ENCODE measurements around the gene NAT16. TPM values are rescaled to one million over a fixed set of nuclear protein-coding genes. Genes with fewer than 3 reads are reported as not detected.

NAT16 gene
- total and polyA plus RNA-seq, 10 of the 15 experiments (the other 5 are each of a cell fraction or from before 2014, with no cell fraction given), result not detected

DNA sequence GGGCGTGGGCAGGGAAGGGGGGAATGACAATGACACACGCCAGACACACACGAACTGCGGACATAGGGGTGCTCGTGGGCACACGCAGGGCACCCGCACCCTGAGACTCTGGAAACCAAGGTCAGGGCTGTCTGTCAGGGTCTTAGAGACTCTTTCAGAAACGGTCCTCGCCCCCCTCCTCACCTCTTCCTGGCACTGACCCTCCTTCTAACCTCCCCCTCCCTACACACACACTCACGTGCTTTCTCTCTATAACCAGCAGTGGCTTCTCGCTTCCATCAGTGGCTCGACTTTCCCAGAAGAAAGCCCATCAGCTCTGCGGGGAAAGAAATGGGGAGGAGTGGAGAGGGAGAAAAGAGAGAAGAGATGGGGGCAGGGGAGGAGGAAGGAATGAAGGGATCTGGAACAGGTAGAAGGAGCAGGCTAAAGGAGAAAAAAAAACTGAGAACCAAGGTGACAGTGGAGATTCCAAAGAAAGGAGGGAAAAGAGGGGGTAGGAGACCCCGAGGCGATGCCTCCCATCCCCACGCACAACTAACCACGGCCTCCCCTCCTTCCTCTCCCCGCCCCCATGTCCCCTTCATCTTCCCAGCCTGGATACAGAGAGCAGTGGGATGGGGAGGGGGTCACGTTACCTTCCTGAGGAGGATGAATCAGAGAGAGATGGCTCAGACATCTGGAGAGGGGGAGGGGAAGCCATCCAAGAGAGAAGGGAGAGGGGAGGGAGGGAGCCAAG is 13.0 kb downstream of the NAT16 start:
- ChIA-PET RAD21 (ENCODE audit: unreplicated experiment) (interaction anchor here (2.5 kb wide), 1 partner anchor 24 kb away, joined by 32 read pairs; no protein-coding TSS in a partner anchor), POLR2A (no interaction called here), SMC1A (ENCODE audit: uncharacterized antibody, unreplicated experiment) (no interaction called here), CTCF (interaction anchor here (1.0 to 6.1 kb wide), 2 partner anchors 10 to 26 kb away, joined by 4 to 80 read pairs; no protein-coding TSS in a partner anchor)
- no peak overlapping the region for H3K27ac ChIP-seq (ENCODE audit: control insufficient read depth, insufficient read depth)
- H3K79me2 ChIP-seq (ENCODE audit: control insufficient read depth, insufficient read depth, low read length), result no peaks in the 10 kb centered on the region
- peaks cover 30 to 36% of the 10 kb centered on the region in 2 experiments for H3K27me3 ChIP-seq (replicated peaks in 1 of 2; ENCODE audit: control insufficient read depth in 2 of 2, insufficient read depth in 2 of 2, low read length in 1 of 2)
- H3K4me3 ChIP-seq, result no peak overlapping the region
- H3K4me1 ChIP-seq (ENCODE audit: control insufficient read depth, insufficient read depth, low read length), result peaks cover 11% of the 10 kb centered on the region
- ATAC-seq (no peak), FAIRE-seq (no peak), DNase-seq (ENCODE audit: low read depth, low spot score) (no peak)
- no peak overlapping the region for H3K4me2 ChIP-seq (ENCODE audit: control insufficient read depth, insufficient read depth)
- no peak overlapping the region for H2AFZ ChIP-seq (ENCODE audit: control insufficient read depth, low read depth, low read length)
- no TSS peak for BruUV-seq (replicated peaks)
- no peaks in the 10 kb centered on the region; the same call in 2 of the 3 replicates for H3K9me3 ChIP-seq (replicated peaks; ENCODE audit: control insufficient read depth, insufficient read depth, low read length)
- intact Hi-C loops (cut with micrococcal nuclease; ENCODE audit: unreplicated experiment) (no loop called here), in situ Hi-C loops (cut with MboI) (no loop called here)
- H3K9ac ChIP-seq (ENCODE audit: control insufficient read depth, insufficient read depth, low read length), result no peak overlapping the region
- TF ChIP-seq, protein P1, sequence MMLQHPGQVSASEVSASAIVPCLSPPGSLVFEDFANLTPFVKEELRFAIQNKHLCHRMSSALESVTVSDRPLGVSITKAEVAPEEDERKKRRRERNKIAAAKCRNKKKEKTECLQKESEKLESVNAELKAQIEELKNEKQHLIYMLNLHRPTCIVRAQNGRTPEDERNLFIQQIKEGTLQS (IDR thresholded peaks at IDR 0.05; ENCODE audit: borderline replicate concordance, extremely low read depth, low read depth, low read length), result no peak
- TF ChIP-seq BHLHE40 (IDR thresholded peaks at IDR 0.05; ENCODE audit: borderline replicate concordance in 1 of 2, low read depth in 2 of 2, low read length in 1 of 2), result peak in 1 of 2 experiments; percentile 34; a peak in 1 of 4 replicates
- H4K20me1 ChIP-seq (ENCODE audit: control insufficient read depth, insufficient read depth), result no peaks in the 10 kb centered on the region
- WGBS (ENCODE audit: insufficient coverage, insufficient replicate concordance, low lambda C conversion rate, missing lambda C conversion rate), result 0% methylated on average over 12 of the region's 19 CpGs
- H3K36me3 ChIP-seq (ENCODE audit: control insufficient read depth in 2 of 2, insufficient read depth in 2 of 2, low read length in 1 of 2), result no peaks in the 10 kb centered on the region

DNA sequence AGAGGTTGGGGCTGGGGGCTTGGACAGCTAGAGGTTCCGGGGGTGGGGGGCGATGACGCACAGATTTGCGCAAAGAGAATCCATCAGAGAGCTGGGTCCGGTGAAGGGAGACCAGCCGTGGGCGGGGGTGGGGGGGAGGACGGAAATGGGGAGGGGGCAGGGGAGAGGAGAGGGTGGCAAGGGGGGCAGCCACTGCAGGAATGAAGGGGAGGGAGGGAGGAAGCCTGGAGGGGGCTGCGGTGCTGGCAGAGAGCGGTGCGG is 13.5 kb downstream of the NAT16 start:
- SMC1A ChIA-PET (ENCODE audit: uncharacterized antibody, unreplicated experiment), result interaction anchor here (1.7 kb wide), 1 partner anchor 41 kb away, joined by 3 read pairs; no protein-coding TSS in a partner anchor

More for the DNA sequence above, 13.5 kb downstream of the NAT16 start:
- FAIRE-seq (no peak), DNase-seq (ENCODE audit: low read depth, low spot score) (no peak), ATAC-seq (no peak)
- H4K20me1 ChIP-seq (ENCODE audit: control insufficient read depth, insufficient read depth), result no peaks in the 10 kb centered on the region
- ChIA-PET CTCF (interaction anchor here (1.0 to 6.1 kb wide), 2 partner anchors 10 to 25 kb away, joined by 4 to 80 read pairs; no protein-coding TSS in a partner anchor), POLR2A (no interaction called here), RAD21 (ENCODE audit: unreplicated experiment) (interaction anchor here (0.9 to 2.5 kb wide), 2 partner anchors 23 to 26 kb away, joined by 3 to 32 read pairs; no protein-coding TSS in a partner anchor)
- no peak overlapping the region for H2AFZ ChIP-seq (ENCODE audit: control insufficient read depth, low read depth, low read length)
- no peak overlapping the region for H3K4me3 ChIP-seq
- TF ChIP-seq EGR1 (IDR thresholded peaks at IDR 0.05; ENCODE audit: borderline replicate concordance in 1 of 2, low read depth in 2 of 2, low read length in 2 of 2) (0 out of 3 replicates have a peak, but pooled peaks of 1 of the 2 experiments have one; percentile 17), SREBF2 (IDR thresholded peaks at IDR 0.05; ENCODE audit: low read length) (no peak)
- no peaks in the 10 kb centered on the region for H3K79me2 ChIP-seq (ENCODE audit: control insufficient read depth, insufficient read depth, low read length)
- no TSS peak for BruUV-seq (replicated peaks)
- H3K36me3 ChIP-seq (ENCODE audit: control insufficient read depth in 2 of 2, insufficient read depth in 2 of 2, low read length in 1 of 2), result no peaks in the 10 kb centered on the region
- H3K27me3 ChIP-seq (replicated peaks in 1 of 2; ENCODE audit: control insufficient read depth in 2 of 2, insufficient read depth in 2 of 2, low read length in 1 of 2), result peaks cover 26 to 32% of the 10 kb centered on the region in 2 experiments
- no peak overlapping the region for H3K9ac ChIP-seq (ENCODE audit: control insufficient read depth, insufficient read depth, low read length)
- no peaks in the 10 kb centered on the region; the same call in 2 of the 3 replicates for H3K9me3 ChIP-seq (replicated peaks; ENCODE audit: control insufficient read depth, insufficient read depth, low read length)
- H3K4me1 ChIP-seq (ENCODE audit: control insufficient read depth, insufficient read depth, low read length), result peaks cover 11% of the 10 kb centered on the region
- in situ Hi-C loops (cut with MboI) (no loop called here), intact Hi-C loops (cut with micrococcal nuclease; ENCODE audit: unreplicated experiment) (no loop called here)
- H3K27ac ChIP-seq (ENCODE audit: control insufficient read depth, insufficient read depth), result no peak overlapping the region
- H3K4me2 ChIP-seq (ENCODE audit: control insufficient read depth, insufficient read depth), result no peak overlapping the region
- WGBS (ENCODE audit: insufficient coverage, insufficient replicate concordance, low lambda C conversion rate, missing lambda C conversion rate), result 39% methylated on average over 5 of the region's 11 CpGs

Measured in GM12878 (cell line).